A549 (cell line): ENCODE measurements around the gene ZNF772.

ENCODE experiments used
- CHD2 ChIP-seq: fragments of 150-350 bp; IDR thresholded peaks from 2 replicates; pipeline ENCODE4 v1.6.1; 2014; ENCODE audit warnings: low read length; ENCODE audit not compliant: partially characterized antibody
- EP300 ChIP-seq, 2 experiments: fragments of >200 bp; sonication (Bioruptor Twin); formaldehyde crosslinking; IDR thresholded peaks; 2 replicates in 1 of 2; 3 replicates in 1 of 2; pipeline ENCODE4 v1.6.1; 2016 to 2017
- JUNB ChIP-seq: fragments of >200 bp; sonication (Bioruptor Twin); formaldehyde crosslinking; IDR thresholded peaks from 2 replicates; pipeline ENCODE4 v1.6.1; 2016
- MYC ChIP-seq: IDR thresholded peaks from 2 replicates; pipeline ENCODE4 v1.6.1; 2012; ENCODE audit warnings: mild to moderate bottlenecking, inconsistent platforms, low read length, improper control_type of control experiment, borderline replicate concordance
- PBX3 ChIP-seq: IDR thresholded peaks from 2 replicates; pipeline ENCODE4 v1.6.1; 2012
- POLR2A ChIP-seq: IDR thresholded peaks from 2 replicates; pipeline ENCODE4 v1.6.1; 2012; ENCODE audit warnings: mild to moderate bottlenecking, low read length
- RFX5 ChIP-seq: fragments of 450-650 bp; IDR thresholded peaks from 2 replicates; pipeline ENCODE4 v1.7.1; 2014; ENCODE audit warnings: antibody characterized with exemption, mild to moderate bottlenecking, moderate library complexity
- SMC3 ChIP-seq: fragments of >200 bp; sonication (Bioruptor Twin); formaldehyde crosslinking; IDR thresholded peaks from 3 replicates; pipeline ENCODE4 v1.6.1; 2018; ENCODE audit warnings: inconsistent platforms
- ZNF302 ChIP-seq: fragments of 250-450 bp; sonication (Bioruptor Pico); IDR thresholded peaks from 2 replicates; pipeline ENCODE4 v1.9.0; 2021; ENCODE audit warnings: inconsistent platforms, mild to moderate bottlenecking, moderate library complexity
- TF ChIP-seq, protein P1 (sequence below): fragments of 200-600 bp; sonication (generic); IDR thresholded peaks from 2 replicates; pipeline ENCODE4 v1.6.1; 2016; ENCODE audit warnings: antibody characterized with exemption, mild to moderate bottlenecking, moderate library complexity
- TF ChIP-seq, protein P2 (sequence below): fragments of >200 bp; sonication (Bioruptor Twin); formaldehyde crosslinking; IDR thresholded peaks from 3 replicates; pipeline ENCODE4 v1.5.1; 2016

GRCh38 chr19:57512845-57513244 lies 35.5 kb upstream of the ZNF772 start:
- TF ChIP-seq, protein P1, sequence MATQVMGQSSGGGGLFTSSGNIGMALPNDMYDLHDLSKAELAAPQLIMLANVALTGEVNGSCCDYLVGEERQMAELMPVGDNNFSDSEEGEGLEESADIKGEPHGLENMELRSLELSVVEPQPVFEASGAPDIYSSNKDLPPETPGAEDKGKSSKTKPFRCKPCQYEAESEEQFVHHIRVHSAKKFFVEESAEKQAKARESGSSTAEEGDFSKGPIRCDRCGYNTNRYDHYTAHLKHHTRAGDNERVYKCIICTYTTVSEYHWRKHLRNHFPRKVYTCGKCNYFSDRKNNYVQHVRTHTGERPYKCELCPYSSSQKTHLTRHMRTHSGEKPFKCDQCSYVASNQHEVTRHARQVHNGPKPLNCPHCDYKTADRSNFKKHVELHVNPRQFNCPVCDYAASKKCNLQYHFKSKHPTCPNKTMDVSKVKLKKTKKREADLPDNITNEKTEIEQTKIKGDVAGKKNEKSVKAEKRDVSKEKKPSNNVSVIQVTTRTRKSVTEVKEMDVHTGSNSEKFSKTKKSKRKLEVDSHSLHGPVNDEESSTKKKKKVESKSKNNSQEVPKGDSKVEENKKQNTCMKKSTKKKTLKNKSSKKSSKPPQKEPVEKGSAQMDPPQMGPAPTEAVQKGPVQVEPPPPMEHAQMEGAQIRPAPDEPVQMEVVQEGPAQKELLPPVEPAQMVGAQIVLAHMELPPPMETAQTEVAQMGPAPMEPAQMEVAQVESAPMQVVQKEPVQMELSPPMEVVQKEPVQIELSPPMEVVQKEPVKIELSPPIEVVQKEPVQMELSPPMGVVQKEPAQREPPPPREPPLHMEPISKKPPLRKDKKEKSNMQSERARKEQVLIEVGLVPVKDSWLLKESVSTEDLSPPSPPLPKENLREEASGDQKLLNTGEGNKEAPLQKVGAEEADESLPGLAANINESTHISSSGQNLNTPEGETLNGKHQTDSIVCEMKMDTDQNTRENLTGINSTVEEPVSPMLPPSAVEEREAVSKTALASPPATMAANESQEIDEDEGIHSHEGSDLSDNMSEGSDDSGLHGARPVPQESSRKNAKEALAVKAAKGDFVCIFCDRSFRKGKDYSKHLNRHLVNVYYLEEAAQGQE = no peak
- TF ChIP-seq, protein P2, sequence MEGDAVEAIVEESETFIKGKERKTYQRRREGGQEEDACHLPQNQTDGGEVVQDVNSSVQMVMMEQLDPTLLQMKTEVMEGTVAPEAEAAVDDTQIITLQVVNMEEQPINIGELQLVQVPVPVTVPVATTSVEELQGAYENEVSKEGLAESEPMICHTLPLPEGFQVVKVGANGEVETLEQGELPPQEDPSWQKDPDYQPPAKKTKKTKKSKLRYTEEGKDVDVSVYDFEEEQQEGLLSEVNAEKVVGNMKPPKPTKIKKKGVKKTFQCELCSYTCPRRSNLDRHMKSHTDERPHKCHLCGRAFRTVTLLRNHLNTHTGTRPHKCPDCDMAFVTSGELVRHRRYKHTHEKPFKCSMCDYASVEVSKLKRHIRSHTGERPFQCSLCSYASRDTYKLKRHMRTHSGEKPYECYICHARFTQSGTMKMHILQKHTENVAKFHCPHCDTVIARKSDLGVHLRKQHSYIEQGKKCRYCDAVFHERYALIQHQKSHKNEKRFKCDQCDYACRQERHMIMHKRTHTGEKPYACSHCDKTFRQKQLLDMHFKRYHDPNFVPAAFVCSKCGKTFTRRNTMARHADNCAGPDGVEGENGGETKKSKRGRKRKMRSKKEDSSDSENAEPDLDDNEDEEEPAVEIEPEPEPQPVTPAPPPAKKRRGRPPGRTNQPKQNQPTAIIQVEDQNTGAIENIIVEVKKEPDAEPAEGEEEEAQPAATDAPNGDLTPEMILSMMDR = no peak
- TF ChIP-seq MYC = no peak
- TF ChIP-seq CHD2 = no peak
- TF ChIP-seq SMC3 = no peak
- TF ChIP-seq RFX5 = no peak
- TF ChIP-seq JUNB = no peak
- TF ChIP-seq POLR2A = no peak
- no peak for TF ChIP-seq EP300 (IDR thresholded peaks at IDR 0.05)
- TF ChIP-seq PBX3 = no peak
- TF ChIP-seq ZNF302 (CRISPR knock-in tag) = no peak
